Nephron (organoid): ENCODE data around the gene ZNF714.

ENCODE experiments used
- H3K27ac Mint-ChIP-seq, 3 experiments: 2 replicates each; pipeline ENCODE4 v1.8.0; 2020; ENCODE audit warnings: mixed read lengths in 3 of 3, mild to moderate bottlenecking in 2 of 3, moderate library complexity in 1 of 3
- H3K27me3 Mint-ChIP-seq: 2 replicates; pipeline ENCODE4 v1.8.0; 2021; ENCODE audit warnings: low read depth, mild to moderate bottlenecking, moderate library complexity, mixed read lengths
- H3K36me3 Mint-ChIP-seq: 2 replicates; pipeline ENCODE4 v1.8.0; 2020; ENCODE audit warnings: low read depth, mixed read lengths
- H3K4me1 Mint-ChIP-seq: 2 replicates; pipeline ENCODE4 v1.8.0; 2020; ENCODE audit warnings: mixed read lengths
- H3K4me3 Mint-ChIP-seq, 3 experiments: 2 replicates each; pipeline ENCODE4 v1.8.0; 2020; ENCODE audit warnings: mild to moderate bottlenecking in 3 of 3, mixed read lengths in 3 of 3, moderate library complexity in 2 of 3
- H3K9me3 Mint-ChIP-seq: 2 replicates; pipeline ENCODE4 v1.8.0; 2020; ENCODE audit warnings: mixed read lengths
- TF ChIP-seq, protein P1 (sequence below), 3 experiments: fragments of 200-600 bp; sonication (generic); IDR thresholded peaks; one replicate each; pipeline ENCODE4 v1.5.0; 2021; ENCODE audit warnings: antibody characterized with exemption in 3 of 3; ENCODE audit not compliant: unreplicated experiment in 3 of 3

Gene ZNF714

DNA sequence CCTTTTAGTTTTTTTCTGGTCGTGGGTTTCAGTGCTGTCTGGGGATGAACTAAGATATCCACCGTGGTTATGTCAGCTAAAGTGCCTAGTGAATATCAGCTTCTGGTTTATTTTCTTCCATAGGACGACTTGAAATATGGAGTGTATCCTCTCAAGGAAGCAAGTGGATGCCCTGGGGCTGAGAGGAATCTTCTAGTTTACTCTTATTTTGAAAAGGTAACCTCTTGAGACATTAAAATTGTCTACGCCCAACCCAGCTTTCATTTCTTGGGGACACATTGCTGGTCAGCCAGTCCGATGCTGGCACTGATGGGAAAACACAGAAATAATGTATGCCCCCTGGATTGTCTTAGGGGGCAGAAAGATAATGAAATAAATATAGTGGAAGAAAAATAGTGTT, 61.4 kb downstream of the ZNF714 start:
- TF ChIP-seq, protein P1, sequence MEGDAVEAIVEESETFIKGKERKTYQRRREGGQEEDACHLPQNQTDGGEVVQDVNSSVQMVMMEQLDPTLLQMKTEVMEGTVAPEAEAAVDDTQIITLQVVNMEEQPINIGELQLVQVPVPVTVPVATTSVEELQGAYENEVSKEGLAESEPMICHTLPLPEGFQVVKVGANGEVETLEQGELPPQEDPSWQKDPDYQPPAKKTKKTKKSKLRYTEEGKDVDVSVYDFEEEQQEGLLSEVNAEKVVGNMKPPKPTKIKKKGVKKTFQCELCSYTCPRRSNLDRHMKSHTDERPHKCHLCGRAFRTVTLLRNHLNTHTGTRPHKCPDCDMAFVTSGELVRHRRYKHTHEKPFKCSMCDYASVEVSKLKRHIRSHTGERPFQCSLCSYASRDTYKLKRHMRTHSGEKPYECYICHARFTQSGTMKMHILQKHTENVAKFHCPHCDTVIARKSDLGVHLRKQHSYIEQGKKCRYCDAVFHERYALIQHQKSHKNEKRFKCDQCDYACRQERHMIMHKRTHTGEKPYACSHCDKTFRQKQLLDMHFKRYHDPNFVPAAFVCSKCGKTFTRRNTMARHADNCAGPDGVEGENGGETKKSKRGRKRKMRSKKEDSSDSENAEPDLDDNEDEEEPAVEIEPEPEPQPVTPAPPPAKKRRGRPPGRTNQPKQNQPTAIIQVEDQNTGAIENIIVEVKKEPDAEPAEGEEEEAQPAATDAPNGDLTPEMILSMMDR (IDR thresholded peaks at IDR 0.05; ENCODE audit: unreplicated experiment in 3 of 3) = no peak
- peak overlapping the region in 2 of 3 experiments; percentile 10 to 97 for H3K27ac Mint-ChIP-seq
- H3K36me3 Mint-ChIP-seq = peaks cover 67% of the 10 kb centered on the region
- peaks cover 19% of the 10 kb centered on the region for H3K4me1 Mint-ChIP-seq
- peak overlapping the region; percentile 96 to 97 (median 97) for H3K4me3 Mint-ChIP-seq
- H3K9me3 Mint-ChIP-seq = peaks cover 37% of the 10 kb centered on the region
- no peaks in the 10 kb centered on the region for H3K27me3 Mint-ChIP-seq

DNA sequence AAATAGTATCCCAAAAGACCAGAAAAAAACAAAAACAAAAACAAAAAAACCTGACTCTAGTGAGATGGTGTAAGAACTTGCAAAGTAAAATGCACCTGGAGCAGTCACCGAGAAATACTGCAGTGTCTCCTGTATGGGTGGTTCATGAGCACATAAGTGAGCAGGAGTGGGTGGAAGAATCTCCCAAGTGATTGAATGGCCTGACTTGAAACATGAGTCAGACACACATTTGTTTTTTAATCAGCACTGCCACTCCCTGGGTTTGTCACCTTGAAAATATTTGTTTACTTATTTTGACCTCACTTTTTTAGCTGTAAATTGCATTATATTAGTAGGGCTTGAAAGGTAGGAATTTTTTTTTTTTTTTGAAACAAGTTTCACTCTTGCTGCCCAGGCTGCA, 61.9 kb downstream of the ZNF714 start:
- peaks cover 71% of the 10 kb centered on the region for H3K36me3 Mint-ChIP-seq
- H3K4me3 Mint-ChIP-seq = peak overlapping the region; percentile 43 to 97 (median 96)
- no peak overlapping the region for H3K27ac Mint-ChIP-seq
- H3K27me3 Mint-ChIP-seq = no peaks in the 10 kb centered on the region
- H3K4me1 Mint-ChIP-seq = peaks cover 19% of the 10 kb centered on the region
- peaks cover 41% of the 10 kb centered on the region for H3K9me3 Mint-ChIP-seq
- TF ChIP-seq, protein P1 (IDR thresholded peaks at IDR 0.05; ENCODE audit: unreplicated experiment in 3 of 3) = no peak

DNA sequence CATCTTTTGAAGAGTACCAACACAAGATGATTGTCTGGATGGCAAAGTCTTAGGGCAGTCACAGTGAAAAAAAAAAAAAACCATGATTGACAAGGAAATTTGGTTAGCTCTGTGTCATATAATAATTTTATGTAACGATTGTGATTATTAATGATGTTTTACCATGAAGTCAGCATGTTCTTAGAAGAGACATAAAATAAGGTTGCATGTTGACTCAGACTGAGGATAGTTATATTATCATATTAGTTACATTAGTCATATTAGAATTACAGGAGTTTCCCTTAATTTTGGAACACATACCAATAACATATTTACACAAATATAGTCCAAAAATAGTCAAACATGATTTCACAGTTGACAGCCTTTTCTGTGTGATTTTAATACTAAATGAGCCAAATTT, 65.5 kb downstream of the ZNF714 start:
- Mint-ChIP-seq H3K4me1 (peaks cover 10% of the 10 kb centered on the region), H3K9me3 (peaks cover 66% of the 10 kb centered on the region), H3K27ac (no peak overlapping the region), H3K4me3 (no peak overlapping the region), H3K27me3 (no peaks in the 10 kb centered on the region), H3K36me3 (peaks cover 100% of the 10 kb centered on the region)
- TF ChIP-seq, protein P1 (IDR thresholded peaks at IDR 0.05; ENCODE audit: unreplicated experiment in 3 of 3) = no peak

DNA sequence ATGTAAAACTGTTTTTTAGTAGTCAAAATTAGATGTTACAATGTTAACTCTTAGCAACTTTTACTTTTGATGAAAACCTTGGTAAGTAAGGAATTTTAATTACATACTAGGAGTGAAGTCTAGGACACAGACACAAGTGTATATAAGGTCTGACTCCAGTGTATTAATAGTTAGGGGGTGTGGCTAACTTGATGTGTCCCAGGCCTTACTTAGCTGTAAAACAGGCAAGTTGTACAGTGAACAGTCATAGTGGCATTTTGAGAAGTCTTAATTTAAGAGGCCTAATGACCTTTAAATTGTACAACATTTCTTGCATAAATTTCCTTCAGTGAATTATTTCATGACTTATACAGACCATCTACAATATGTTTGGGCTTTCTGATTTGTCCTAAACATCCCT, 66.7 kb downstream of the ZNF714 start:
- Mint-ChIP-seq H3K27ac (no peak overlapping the region), H3K27me3 (no peaks in the 10 kb centered on the region), H3K9me3 (peaks cover 65% of the 10 kb centered on the region), H3K4me3 (no peak overlapping the region), H3K36me3 (peaks cover 100% of the 10 kb centered on the region), H3K4me1 (no peaks in the 10 kb centered on the region)
- TF ChIP-seq, protein P1 (IDR thresholded peaks at IDR 0.05; ENCODE audit: unreplicated experiment in 3 of 3) = no peak

DNA sequence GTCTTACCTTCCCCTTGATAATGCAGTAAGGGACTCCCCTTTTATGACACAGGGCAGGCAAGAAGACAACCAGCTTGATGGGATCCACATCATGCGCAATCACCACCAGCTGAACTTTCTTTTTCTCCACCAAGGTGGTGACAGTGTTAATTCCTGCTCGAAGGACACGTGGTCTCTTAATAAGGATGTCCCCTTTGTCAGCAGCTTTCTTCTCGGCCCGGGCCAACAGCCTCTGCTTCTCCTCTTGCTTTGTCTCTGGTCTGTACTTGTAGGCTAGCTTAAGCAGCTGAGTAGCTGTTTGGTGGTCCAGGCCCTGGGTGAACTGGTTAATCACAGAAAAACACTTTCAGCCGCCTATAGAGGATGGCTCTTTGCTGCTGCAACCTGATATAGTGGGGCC, 67.9 kb downstream of the ZNF714 start:
- no peaks in the 10 kb centered on the region for H3K4me1 Mint-ChIP-seq
- TF ChIP-seq, protein P1 (IDR thresholded peaks at IDR 0.05; ENCODE audit: unreplicated experiment in 3 of 3) = no peak
- H3K4me3 Mint-ChIP-seq = no peak overlapping the region
- H3K27me3 Mint-ChIP-seq = no peaks in the 10 kb centered on the region
- peaks cover 61% of the 10 kb centered on the region for H3K9me3 Mint-ChIP-seq
- peaks cover 94% of the 10 kb centered on the region for H3K36me3 Mint-ChIP-seq
- no peak overlapping the region for H3K27ac Mint-ChIP-seq

DNA sequence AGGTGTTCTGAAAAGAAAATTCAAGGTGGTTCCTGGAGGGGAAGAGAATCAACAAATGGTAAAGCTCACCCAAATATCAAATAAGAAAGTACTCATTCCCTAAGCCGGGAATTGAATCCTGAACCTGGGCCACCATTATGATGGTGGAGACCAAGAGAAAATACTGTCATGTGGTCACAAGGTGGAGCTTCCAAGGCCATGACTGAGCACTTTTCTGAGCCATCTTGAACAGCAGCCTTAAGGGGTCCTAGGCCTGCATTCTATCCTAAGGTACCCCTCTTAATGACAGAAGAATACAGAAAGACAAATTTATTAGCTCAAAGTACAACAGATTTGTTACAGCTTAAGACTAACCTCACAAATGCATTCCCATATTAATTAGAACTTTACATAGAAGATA, 69.5 kb downstream of the ZNF714 start:
- H3K4me1 Mint-ChIP-seq = no peaks in the 10 kb centered on the region
- H3K9me3 Mint-ChIP-seq = peaks cover 64% of the 10 kb centered on the region
- H3K27ac Mint-ChIP-seq = no peak overlapping the region
- TF ChIP-seq, protein P1 (IDR thresholded peaks at IDR 0.05; ENCODE audit: unreplicated experiment in 3 of 3) = no peak
- H3K27me3 Mint-ChIP-seq = no peaks in the 10 kb centered on the region
- peaks cover 92% of the 10 kb centered on the region for H3K36me3 Mint-ChIP-seq
- H3K4me3 Mint-ChIP-seq = no peak overlapping the region
